ENCODE results near the gene DAPK2. TPM values are rescaled to one million over a fixed set of nuclear protein-coding genes. Genes with fewer than 3 reads are reported as not detected.

The DAPK2 gene
- polyA plus RNA-seq, 1 of the 3 experiments (the other 2 are of a cell fraction): 1.4 TPM

GRCh38 chr15:63991706-63992105 is 54.6 kb downstream of the DAPK2 start:
- no peak overlapping the region for H2AFZ ChIP-seq (ENCODE audit: low read depth)
- no peak for TF ChIP-seq TEAD4 (IDR thresholded peaks at IDR 0.05; ENCODE audit: borderline replicate concordance, insufficient read depth)
- no peak for TF ChIP-seq RXRA (IDR thresholded peaks at IDR 0.05; ENCODE audit: borderline replicate concordance, low read depth)
- TF ChIP-seq RCOR1 (IDR thresholded peaks at IDR 0.05; ENCODE audit: low read length): no peak
- no peak for TF ChIP-seq GABPA (IDR thresholded peaks at IDR 0.05; ENCODE audit: low read depth)
- TF ChIP-seq NRF1 (IDR thresholded peaks at IDR 0.05; ENCODE audit: low read depth, low read length): no peak
- no peak for TF ChIP-seq RFX5 (IDR thresholded peaks at IDR 0.05; ENCODE audit: low read length)
- no peak for TF ChIP-seq GATA2 (CRISPR knock-in tag; IDR thresholded peaks at IDR 0.05)
- no peak for TF ChIP-seq REST (IDR thresholded peaks at IDR 0.05; ENCODE audit: low read depth, low read length)
- no peak for TF ChIP-seq ELF1 (IDR thresholded peaks at IDR 0.05)
- no peak for TF ChIP-seq MAX (IDR thresholded peaks at IDR 0.05; ENCODE audit: low read depth)
- no peak for TF ChIP-seq JUND (IDR thresholded peaks at IDR 0.05)
- TF ChIP-seq IRF3 (IDR thresholded peaks at IDR 0.05; ENCODE audit: low read depth, low read length): no peak
- no peak for TF ChIP-seq YY1 (IDR thresholded peaks at IDR 0.05; ENCODE audit: low read depth)
- no peak overlapping the region for H3K4me3 ChIP-seq (ENCODE audit: low read depth in 2 of 2, low read length in 1 of 2)
- no peaks in the 10 kb centered on the region for H3K79me2 ChIP-seq (ENCODE audit: insufficient read depth)
- H3K4me1 ChIP-seq (ENCODE audit: control insufficient read depth in 1 of 2, insufficient read depth in 2 of 2, low read depth in 1 of 2, low read length in 1 of 2): peaks cover 0 to 3% of the 10 kb centered on the region in 2 experiments; a peak in 2 of 4 replicates
- no peak overlapping the region for H3K27ac ChIP-seq (ENCODE audit: low read depth in 2 of 2, low read length in 1 of 2)
- H3K4me2 ChIP-seq: no peak overlapping the region
- no peak for DNase-seq
- 98% methylated on average over 3 of the region's 3 CpGs for WGBS (ENCODE audit: low lambda C conversion rate)
- H3K9me3 ChIP-seq: no peaks in the 10 kb centered on the region
- H3K9ac ChIP-seq: no peak overlapping the region
- H4K20me1 ChIP-seq (ENCODE audit: insufficient read depth): no peaks in the 10 kb centered on the region
- CTCF ChIA-PET: interaction anchor here (1.3 kb wide), 1 partner anchor 55 kb away, joined by 4 read pairs; the partner anchor contains the start of gene DAPK2
- H3K27me3 ChIP-seq (ENCODE audit: insufficient read depth): no peaks in the 10 kb centered on the region
- H3F3A ChIP-seq (replicated peaks; ENCODE audit: insufficient read depth): no peaks in the 10 kb centered on the region
- POLR2A ChIA-PET: no interaction called here
- no peaks in the 10 kb centered on the region for H3K9me2 ChIP-seq
- H3K36me3 ChIP-seq (replicated peaks in 1 of 2; ENCODE audit: control insufficient read depth in 1 of 2, insufficient read depth in 2 of 2, low read length in 1 of 2): no peaks in the 10 kb centered on the region

- H4K20me1 ChIP-seq (ENCODE audit: insufficient read depth): no peaks in the 10 kb centered on the region
- H3K36me3 ChIP-seq (replicated peaks in 1 of 2; ENCODE audit: control insufficient read depth in 1 of 2, insufficient read depth in 2 of 2, low read length in 1 of 2): no peaks in the 10 kb centered on the region
- ChIA-PET CTCF (interaction anchor here (0.7 kb wide), 1 partner anchor 14 kb away, joined by 4 read pairs; no protein-coding TSS in a partner anchor), POLR2A (no interaction called here)
- TF ChIP-seq SIN3A (IDR thresholded peaks at IDR 0.05; ENCODE audit: borderline replicate concordance, low read depth, low read length) (no peak), NFIC (IDR thresholded peaks at IDR 0.05; ENCODE audit: borderline replicate concordance) (no peak), CHD2 (IDR thresholded peaks at IDR 0.05; ENCODE audit: low read length, partially characterized antibody) (no peak), ELF1 (IDR thresholded peaks at IDR 0.05) (no peak), TCF12 (IDR thresholded peaks at IDR 0.05) (no peak), TAF1 (IDR thresholded peaks at IDR 0.05; ENCODE audit: borderline replicate concordance, low read depth, low read length) (no peak), IRF3 (IDR thresholded peaks at IDR 0.05; ENCODE audit: low read depth, low read length) (no peak), MXI1 (IDR thresholded peaks at IDR 0.05; ENCODE audit: low read depth, low read length) (no peak), EZH2phosphoT487 (IDR thresholded peaks at IDR 0.05; ENCODE audit: borderline replicate concordance, low read depth) (no peak), GABPA (IDR thresholded peaks at IDR 0.05; ENCODE audit: low read depth) (no peak), GATA2 (CRISPR knock-in tag; IDR thresholded peaks at IDR 0.05) (no peak), MAX (IDR thresholded peaks at IDR 0.05; ENCODE audit: low read depth) (no peak), NRF1 (IDR thresholded peaks at IDR 0.05; ENCODE audit: low read depth, low read length) (no peak), SMC3 (IDR thresholded peaks at IDR 0.05; ENCODE audit: low read depth, low read length) (no peak)
- H3K79me2 ChIP-seq (ENCODE audit: insufficient read depth): no peaks in the 10 kb centered on the region
- H2AFZ ChIP-seq (ENCODE audit: low read depth): no peak overlapping the region
- no peak overlapping the region for H3K9ac ChIP-seq
- no peaks in the 10 kb centered on the region for H3K9me2 ChIP-seq
- 87% methylated on average over 8 of the region's 8 CpGs for WGBS (ENCODE audit: low lambda C conversion rate)
- H3K27ac ChIP-seq (ENCODE audit: low read depth in 2 of 2, low read length in 1 of 2): no peak overlapping the region
- no peak for DNase-seq
- no peak overlapping the region for H3K4me3 ChIP-seq (ENCODE audit: low read depth in 2 of 2, low read length in 1 of 2)
- no peak overlapping the region for H3K4me2 ChIP-seq
- peaks cover 0 to under 1% of the 10 kb centered on the region in 2 experiments; a peak in 2 of 4 replicates for H3K4me1 ChIP-seq (ENCODE audit: control insufficient read depth in 1 of 2, insufficient read depth in 2 of 2, low read depth in 1 of 2, low read length in 1 of 2)
- no peaks in the 10 kb centered on the region for H3K9me3 ChIP-seq
- H3K27me3 ChIP-seq (ENCODE audit: insufficient read depth): no peaks in the 10 kb centered on the region
- H3F3A ChIP-seq (replicated peaks; ENCODE audit: insufficient read depth): no peaks in the 10 kb centered on the region
These were observed 55.8 kb downstream of the DAPK2 start for GRCh38 chr15:63990454-63990853.

All from SK-N-SH (cell line).